CD4-positive, alpha-beta T cell treated with Interleukin-21 for 1 hour (primary cell): Measurements from ENCODE around the gene OPCML.

Source experiments
- DNase-seq: peaks from one replicate; pipeline ENCODE4 v3.0.0-alpha.2; 2020

OPCML gene

GRCh38 chr11:133058501-133058900 is 473.8 kb downstream of the OPCML start:
- DNase-seq, result no peak

- DNase-seq, result no peak
Observed at GRCh38 chr11:133053124-133053776, 479.1 kb downstream of the OPCML start.

DNA sequence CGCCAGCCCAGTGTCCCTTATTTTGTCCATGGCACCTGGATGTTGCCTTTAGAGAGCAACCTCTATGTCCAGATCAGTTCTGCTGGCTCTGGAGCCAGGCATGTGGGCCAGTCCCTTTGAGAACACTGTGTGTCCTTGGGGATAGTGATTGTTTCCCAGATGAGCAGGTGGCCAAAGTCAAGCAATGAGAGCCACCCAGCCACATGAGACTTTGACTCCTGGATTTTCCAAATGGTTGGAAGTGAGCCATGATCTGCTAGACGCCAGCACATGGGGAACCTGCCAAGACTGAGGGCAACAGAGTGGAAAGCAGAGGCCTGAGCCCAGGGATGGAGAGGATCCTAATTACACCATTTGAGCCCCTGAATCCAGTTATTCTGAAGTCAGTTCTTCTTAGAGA is 479.8 kb downstream of the OPCML start:
- DNase-seq, result no peak

GRCh38 chr11:133049244-133050019 is 482.9 kb downstream of the OPCML start:
- no peak for DNase-seq

DNA sequence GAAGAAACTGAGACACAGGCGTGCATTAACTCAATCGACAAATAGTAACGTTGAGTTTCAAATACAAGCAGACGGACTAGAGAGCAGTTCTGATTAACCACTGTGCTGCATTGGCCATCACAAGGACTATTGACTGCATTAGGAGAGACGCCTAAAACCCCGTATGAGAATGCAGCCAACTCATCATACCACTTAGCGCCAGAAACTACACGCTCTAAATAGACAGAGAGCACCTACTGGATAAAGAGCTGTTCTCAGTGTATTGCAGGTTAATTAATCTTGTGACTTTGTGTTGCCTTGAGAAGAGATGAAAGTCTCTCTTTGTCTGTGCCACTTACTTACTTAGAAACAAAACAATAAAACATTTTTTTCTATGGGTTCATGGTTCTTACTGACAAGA is 484.0 kb downstream of the OPCML start:
- DNase-seq, result no peak

- no peak for DNase-seq
Observed at GRCh38 chr11:133047771-133048115, 484.6 kb downstream of the OPCML start.

- no peak for DNase-seq
Observed at GRCh38 chr11:133047036-133047770, 485.1 kb downstream of the OPCML start.

GRCh38 chr11:133046252-133046651 is 486.0 kb downstream of the OPCML start:
- DNase-seq, result no peak

- DNase-seq, result no peak
Observed at GRCh38 chr11:133041928-133042882, 490.1 kb downstream of the OPCML start.

DNA sequence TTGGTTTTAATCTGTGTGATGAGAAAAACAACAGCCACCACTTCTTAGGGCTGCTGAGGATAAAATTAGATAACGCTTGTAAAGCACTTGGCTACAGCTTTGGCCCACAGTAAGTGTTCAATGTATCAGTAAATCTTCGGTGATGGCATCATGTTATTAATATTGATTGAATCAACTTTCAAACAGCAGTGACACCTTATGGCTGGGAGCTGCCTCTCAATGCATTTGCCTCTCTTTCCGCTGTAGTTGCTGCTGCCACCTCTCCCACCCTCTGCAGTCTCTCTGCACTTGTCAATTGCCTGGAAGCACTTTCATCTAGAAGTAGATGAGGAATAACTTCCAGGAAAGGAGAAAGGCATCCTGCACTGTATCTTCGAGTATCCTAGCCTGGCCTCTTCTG is 491.1 kb downstream of the OPCML start:
- no peak for DNase-seq

GRCh38 chr11:133040289-133040900 is 491.9 kb downstream of the OPCML start:
- DNase-seq, result no peak

- DNase-seq, result no peak
Observed at GRCh38 chr11:133038850-133039249, 493.5 kb downstream of the OPCML start.

DNA sequence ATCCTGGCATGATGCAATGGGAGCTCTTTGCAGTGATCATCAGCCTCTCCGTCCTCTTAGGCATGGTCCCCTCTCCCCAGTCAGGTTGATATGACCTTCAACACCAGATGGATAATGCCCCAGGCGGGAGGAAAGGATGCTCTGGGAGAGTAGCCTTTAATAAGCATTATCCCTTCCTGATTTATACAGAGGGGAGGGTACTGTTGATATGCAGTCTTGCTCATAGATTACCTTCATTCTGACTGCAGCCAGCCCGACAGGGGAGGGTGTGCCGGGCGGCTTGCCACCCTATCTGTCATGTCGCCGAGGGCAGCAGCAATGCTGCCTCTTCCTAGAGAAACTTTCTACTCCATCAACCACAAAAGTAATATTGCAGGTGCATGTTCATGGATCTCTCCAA is 497.4 kb downstream of the OPCML start:
- DNase-seq, result no peak

DNA sequence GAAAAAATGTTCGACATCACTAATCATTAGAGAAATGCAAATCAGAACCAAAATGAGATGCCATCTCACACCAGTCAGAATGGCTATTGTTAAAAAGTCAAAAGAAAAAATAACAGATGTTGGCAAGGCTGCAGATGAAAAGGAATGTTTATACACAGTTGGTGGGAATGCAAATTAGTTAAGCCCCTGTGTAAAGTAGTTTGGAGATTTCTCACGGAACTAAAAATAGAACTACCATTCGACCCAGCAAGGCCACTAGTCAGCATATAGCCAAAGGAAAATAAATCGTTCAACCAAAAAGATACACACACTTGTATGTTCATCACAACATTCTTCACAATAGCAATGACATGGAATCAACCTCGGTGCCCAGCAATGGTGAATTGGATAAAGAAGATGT is 503.2 kb downstream of the OPCML start:
- DNase-seq, result no peak

- no peak for DNase-seq
Observed at GRCh38 chr11:133026952-133027351, 505.3 kb downstream of the OPCML start.

DNA sequence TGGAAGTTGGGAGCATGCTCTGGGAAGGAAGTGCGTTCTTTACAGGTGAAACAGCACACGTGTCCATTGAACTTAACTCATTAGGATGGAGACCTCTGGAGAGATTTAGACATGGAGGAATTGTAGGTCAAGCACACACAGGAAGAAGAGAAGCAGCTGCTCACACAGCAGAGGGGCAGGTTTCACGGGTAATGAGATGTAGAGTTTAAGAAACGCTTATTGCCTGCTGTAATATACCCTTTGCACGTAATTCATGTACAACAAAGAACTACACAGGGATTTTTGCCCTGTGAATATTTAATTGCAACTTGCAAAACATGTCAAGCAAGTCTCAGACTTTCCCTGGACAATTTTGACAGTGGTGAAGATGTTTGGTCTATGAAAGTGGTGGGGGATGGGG is 508.0 kb downstream of the OPCML start:
- no peak for DNase-seq

DNA sequence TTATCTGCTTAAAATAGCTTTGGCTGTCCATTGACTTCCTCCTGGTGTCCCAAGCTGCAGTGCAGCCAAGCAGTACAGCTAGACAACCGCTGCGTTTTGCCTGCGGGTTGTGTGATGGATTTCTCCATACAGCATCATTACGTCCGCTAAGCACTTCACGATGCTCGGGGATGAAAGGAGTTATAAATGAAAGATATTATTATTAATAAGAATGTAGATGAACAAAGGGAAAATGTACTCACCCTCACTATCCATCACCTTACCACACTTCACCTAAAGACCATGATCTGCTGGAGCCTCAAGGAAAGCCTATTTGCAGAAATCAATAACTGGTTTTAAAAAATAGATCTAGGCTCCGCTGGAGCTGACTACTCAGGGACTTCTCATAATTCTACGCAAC is 509.1 kb downstream of the OPCML start:
- no peak for DNase-seq

GRCh38 chr11:133021553-133021952 is 510.7 kb downstream of the OPCML start:
- DNase-seq, result no peak

- no peak for DNase-seq
Observed at GRCh38 chr11:133020372-133020714, 512.0 kb downstream of the OPCML start.

DNA sequence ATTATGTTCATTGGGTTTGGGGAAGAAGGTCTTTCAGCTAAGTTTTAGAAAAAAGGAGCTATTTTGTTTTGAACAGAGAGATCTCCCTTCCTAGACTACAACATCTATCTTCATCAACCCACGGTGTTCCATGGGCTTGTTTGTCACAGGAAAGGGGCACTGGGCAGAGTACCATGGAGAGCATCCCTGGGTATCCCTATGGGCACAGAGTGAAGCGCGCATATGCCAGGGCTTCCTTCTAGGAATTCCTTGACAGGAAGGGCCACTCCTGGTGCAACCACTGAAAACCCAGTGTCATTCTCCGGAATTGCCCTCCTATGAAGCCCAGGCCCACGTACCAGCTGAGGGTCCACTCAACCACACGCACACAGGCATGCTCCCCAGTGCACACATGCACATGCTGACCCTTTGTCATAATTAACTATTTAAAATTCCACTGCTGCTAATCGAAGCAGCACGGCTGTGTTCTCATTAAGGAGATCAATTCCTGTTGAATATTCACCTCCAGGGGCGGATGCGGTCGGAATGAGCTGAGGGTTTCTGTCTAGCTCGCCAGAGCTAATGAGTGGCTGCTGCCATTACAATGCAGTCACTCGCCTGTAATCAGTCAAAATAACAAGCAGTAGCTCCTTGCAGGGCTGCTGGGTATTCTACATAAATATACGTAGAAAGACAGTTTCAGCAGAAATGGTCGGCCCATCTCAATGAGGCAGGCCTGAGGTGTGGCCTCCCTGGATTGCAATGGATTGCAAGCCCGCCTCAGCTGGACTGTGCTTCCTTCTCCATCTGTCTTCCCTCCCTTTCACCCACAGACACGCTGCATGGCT is 512.5 kb downstream of the OPCML start:
- no peak for DNase-seq

GRCh38 chr11:133015457-133015856 is 516.8 kb downstream of the OPCML start:
- DNase-seq, result no peak

DNA sequence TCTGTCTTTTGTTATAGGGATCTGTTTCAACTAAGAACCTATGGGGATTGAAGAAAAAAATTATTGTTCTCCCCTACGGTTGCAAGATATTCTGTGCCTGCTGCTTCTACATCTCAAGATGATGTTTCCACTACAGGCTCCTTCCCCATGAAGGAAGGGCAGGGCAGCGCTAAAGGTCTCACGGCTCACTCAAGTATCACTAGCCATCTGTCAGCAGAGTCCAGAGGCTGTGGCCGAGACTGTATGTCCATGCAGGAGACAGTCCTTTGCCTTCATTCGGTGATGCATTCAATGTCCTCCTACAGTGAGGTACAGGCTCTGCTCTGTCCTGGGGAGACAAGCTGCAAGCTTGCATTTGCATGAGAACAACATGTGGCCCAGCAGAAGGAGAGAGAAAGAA is 518.0 kb downstream of the OPCML start:
- no peak for DNase-seq
